GM10266 (cell line): ENCODE results near the gene DBI.

Experiments used
- DNase-seq: peaks from one replicate; pipeline ENCODE4 v3.0.0; 2012; ENCODE audit errors: extremely low spot score
- CTCF ChIP-seq: IDR thresholded peaks from 2 replicates; pipeline ENCODE4 v1.5.1; 2012; ENCODE audit warnings: mild to moderate bottlenecking, low read depth; ENCODE audit not compliant: control insufficient read depth, insufficient read depth; ENCODE audit errors: missing control alignments

DBI gene

GRCh38 chr2:119376810-119377209 is 10.0 kb downstream of the DBI start:
- TF ChIP-seq CTCF = no peak
- DNase-seq = no peak

GRCh38 chr2:119377294-119377992 is 10.7 kb downstream of the DBI start:
- TF ChIP-seq CTCF = no peak
- no peak for DNase-seq

- no peak for TF ChIP-seq CTCF
- no peak for DNase-seq
These were observed 11.2 kb downstream of the DBI start for GRCh38 chr2:119377993-119378345.

GRCh38 chr2:119378566-119378965 is 11.8 kb downstream of the DBI start:
- DNase-seq = no peak
- no peak for TF ChIP-seq CTCF

GRCh38 chr2:119383410-119384140 is 16.8 kb downstream of the DBI start:
- no peak for TF ChIP-seq CTCF
- DNase-seq = no peak

- no peak for TF ChIP-seq CTCF
- no peak for DNase-seq
These were observed 18.2 kb downstream of the DBI start for GRCh38 chr2:119384971-119385370.

- no peak for DNase-seq
- TF ChIP-seq CTCF = no peak
These were observed 18.7 kb downstream of the DBI start for GRCh38 chr2:119385466-119385865.
